Measurements from ENCODE around the gene TAF3.
"Not testable (repeated sequence)": the region's sequence is repeated elsewhere in the genome, so short reads cannot be mapped to it uniquely, and the experiment has no call there.

TAF3 gene, protein sequence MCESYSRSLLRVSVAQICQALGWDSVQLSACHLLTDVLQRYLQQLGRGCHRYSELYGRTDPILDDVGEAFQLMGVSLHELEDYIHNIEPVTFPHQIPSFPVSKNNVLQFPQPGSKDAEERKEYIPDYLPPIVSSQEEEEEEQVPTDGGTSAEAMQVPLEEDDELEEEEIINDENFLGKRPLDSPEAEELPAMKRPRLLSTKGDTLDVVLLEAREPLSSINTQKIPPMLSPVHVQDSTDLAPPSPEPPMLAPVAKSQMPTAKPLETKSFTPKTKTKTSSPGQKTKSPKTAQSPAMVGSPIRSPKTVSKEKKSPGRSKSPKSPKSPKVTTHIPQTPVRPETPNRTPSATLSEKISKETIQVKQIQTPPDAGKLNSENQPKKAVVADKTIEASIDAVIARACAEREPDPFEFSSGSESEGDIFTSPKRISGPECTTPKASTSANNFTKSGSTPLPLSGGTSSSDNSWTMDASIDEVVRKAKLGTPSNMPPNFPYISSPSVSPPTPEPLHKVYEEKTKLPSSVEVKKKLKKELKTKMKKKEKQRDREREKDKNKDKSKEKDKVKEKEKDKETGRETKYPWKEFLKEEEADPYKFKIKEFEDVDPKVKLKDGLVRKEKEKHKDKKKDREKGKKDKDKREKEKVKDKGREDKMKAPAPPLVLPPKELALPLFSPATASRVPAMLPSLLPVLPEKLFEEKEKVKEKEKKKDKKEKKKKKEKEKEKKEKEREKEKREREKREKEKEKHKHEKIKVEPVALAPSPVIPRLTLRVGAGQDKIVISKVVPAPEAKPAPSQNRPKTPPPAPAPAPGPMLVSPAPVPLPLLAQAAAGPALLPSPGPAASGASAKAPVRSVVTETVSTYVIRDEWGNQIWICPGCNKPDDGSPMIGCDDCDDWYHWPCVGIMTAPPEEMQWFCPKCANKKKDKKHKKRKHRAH

DNA sequence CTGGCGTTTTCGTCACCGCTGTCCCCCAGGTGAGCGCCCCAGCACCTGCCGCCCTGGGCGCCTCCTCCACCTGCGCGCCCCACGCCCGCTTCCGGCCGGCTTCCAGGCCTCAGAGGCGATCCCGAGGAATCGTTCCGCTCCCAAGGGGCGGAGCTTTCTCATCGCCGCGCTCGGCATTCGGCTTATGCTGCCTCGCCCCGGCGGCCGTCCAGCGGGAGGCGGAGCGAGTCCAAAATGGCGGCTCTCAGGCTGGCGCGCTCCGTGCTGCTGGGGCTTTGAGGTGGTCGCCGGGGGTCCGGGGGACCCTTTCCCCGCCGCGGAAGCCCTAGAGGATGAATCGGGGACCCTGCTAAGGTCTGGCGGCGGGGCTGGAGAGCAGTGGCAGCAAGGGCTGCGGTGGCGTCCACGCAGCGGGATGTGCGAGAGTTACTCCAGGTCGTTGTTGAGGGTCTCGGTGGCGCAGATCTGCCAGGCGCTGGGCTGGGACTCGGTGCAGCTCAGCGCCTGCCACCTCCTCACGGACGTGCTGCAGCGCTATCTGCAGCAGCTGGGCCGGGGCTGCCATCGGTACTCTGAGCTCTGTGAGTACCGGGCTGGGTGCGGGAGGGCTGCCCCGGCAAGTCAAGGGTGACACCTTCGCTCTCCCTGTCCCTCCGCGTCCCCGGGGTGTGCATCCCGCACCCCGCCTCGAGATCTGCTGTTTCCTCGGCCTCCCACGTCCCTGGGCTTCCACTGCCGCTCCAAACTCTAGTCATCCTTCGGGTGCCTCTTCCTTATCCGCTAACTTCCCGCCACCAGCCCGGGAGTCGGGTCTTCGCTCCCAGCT lies at the start of gene TAF3:
TSS of gene TAF3 (plus strand) at position 211 of the 826 bp plus-strand sequence. CDS start at position 416, 205 bp downstream.
- peak; percentile 59 for DNase-seq (ENCODE audit: low read depth)
- no peak for TF ChIP-seq CTCF (IDR thresholded peaks at IDR 0.05; ENCODE audit: low read depth, low read length, missing control alignments)
- in situ Hi-C loops (cut with HindIII; ENCODE audit: low sequenced_read_pairs) = no loop called here
- peak within 1 kb of the TSS; percentile 79 for H3K4me3 ChIP-seq (ENCODE audit: low read depth, low read length)

DNA sequence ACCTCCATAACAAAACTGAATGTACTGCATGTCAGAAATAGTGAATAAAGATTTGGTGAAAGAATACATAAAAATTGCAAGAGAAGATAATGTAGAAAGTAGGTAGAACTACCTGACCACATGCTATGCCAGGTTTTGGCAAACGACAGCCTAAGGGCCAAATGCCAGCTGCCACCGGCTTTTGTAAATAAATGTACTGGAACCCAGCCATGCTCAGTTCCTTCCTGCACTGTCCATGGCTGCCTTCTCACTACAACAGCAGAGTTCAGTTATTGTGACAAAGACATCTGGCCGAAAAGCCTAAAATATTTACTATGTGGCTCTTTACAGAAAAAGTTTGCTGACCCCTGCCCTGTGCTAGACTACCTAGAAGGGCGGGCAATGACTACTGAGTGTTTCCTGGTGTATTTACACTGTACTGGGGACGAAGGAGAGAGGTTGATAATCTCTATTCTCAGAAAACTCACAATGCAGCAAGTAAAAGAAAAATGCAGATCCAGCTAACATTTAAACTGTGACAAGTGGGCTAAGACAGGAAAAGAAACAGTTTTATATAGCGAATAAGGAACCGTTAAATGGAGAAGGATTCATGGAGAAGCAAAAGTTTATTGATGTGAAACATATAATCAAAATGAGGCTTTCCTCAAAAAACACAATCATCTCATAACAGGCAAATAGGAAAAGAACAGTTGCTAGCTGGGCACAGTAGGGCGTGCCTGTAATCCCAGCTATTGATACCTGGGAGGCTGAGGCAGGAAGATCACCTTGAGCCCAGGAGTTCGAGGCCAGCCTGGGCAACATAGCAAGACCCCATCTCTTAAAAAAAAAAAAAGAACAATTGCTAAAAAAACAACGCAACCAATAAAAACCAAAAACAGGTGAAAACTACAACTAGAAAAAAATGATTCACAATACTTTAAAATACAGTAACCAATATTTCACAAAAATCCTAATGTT lies 44.2 kb upstream of the TAF3 start:
- no peak for TF ChIP-seq CTCF (IDR thresholded peaks at IDR 0.05; ENCODE audit: low read depth, low read length, missing control alignments)
- in situ Hi-C loops (cut with HindIII; ENCODE audit: low sequenced_read_pairs) = no loop called here
- no peak for DNase-seq (ENCODE audit: low read depth)
- H3K4me3 ChIP-seq (ENCODE audit: low read depth, low read length) = no peak overlapping the region

- no peak for TF ChIP-seq CTCF (IDR thresholded peaks at IDR 0.05; ENCODE audit: low read depth, low read length, missing control alignments)
- no peak for DNase-seq (ENCODE audit: low read depth)
- no peak overlapping the region for H3K4me3 ChIP-seq (ENCODE audit: low read depth, low read length)
- in situ Hi-C loops (cut with HindIII; ENCODE audit: low sequenced_read_pairs) = no loop called here
Observed at GRCh38 chr10:7776777-7777176, 41.5 kb upstream of the TAF3 start.

DNA sequence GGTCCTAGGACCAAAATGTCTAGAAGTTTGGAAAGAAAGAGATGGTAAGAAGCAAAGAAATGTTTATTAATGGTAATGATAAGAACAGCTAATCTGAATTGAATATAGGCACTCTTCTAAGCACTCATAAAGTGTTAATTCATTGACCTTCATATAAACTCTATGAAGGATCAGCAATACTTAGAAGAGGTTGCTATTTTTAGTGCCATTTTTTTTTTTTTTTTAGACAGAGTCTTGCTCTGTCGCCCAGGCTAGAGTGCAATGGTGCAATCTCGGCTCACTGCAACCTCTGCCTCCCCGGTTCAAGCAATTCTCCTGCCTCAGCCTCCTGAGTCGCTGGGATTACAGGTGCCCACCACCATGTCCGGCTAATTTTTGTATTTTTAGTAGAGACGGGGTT lies 36.1 kb upstream of the TAF3 start:
- in situ Hi-C loops (cut with HindIII; ENCODE audit: low sequenced_read_pairs); DNase-seq (ENCODE audit: low read depth); H3K4me3 ChIP-seq (ENCODE audit: low read depth, low read length): not testable (repeated sequence)

GRCh38 chr10:7786430-7786829 lies 31.9 kb upstream of the TAF3 start:
- H3K4me3 ChIP-seq (ENCODE audit: low read depth, low read length) = no peak overlapping the region
- no peak for TF ChIP-seq CTCF (IDR thresholded peaks at IDR 0.05; ENCODE audit: low read depth, low read length, missing control alignments)
- in situ Hi-C loops (cut with HindIII; ENCODE audit: low sequenced_read_pairs) = no loop called here
- no peak for DNase-seq (ENCODE audit: low read depth)

GRCh38 chr10:7787150-7787856 lies 31.0 kb upstream of the TAF3 start:
- TF ChIP-seq CTCF (IDR thresholded peaks at IDR 0.05; ENCODE audit: low read depth, low read length, missing control alignments) = no peak
- DNase-seq (ENCODE audit: low read depth) = no peak
- H3K4me3 ChIP-seq (ENCODE audit: low read depth, low read length) = peak overlapping the region; percentile 80
- in situ Hi-C loops (cut with HindIII; ENCODE audit: low sequenced_read_pairs) = no loop called here
